ENCODE measurements around the gene SEBOX.

- TF ChIP-seq CTCF (IDR thresholded peaks at IDR 0.05) (peak in 2 of 4 experiments; percentile 3 to 27), POLR2A (IDR thresholded peaks at IDR 0.05) (peak; percentile 92 to 94), POLR2AphosphoS5 (IDR thresholded peaks at IDR 0.05) (peak; percentile 97), EP300 (IDR thresholded peaks at IDR 0.05) (no peak)
Measured at GRCh38 chr17:28335201-28335958, 29.6 kb downstream of the SEBOX start, which contains the start of the genes IFT20 and TNFAIP1.

All from gastroesophageal sphincter (tissue), 3 donors.